HuH-7 (cell line): Measurements from ENCODE around the gene PWP2.
"Not testable (repeated sequence)": the region's sequence is repeated elsewhere in the genome, so short reads cannot be mapped to it uniquely, and the experiment has no call there.

Experiments used
- DNase-seq: peaks from one replicate; pipeline ENCODE4 v3.0.0; 2011; ENCODE audit warnings: low spot score

Gene PWP2

GRCh38 chr21:44163167-44163653 lies 56.0 kb downstream of the PWP2 start:
- not testable (repeated sequence) for DNase-seq

- DNase-seq: not testable (repeated sequence)
Observed at GRCh38 chr21:44165933-44166332, 58.7 kb downstream of the PWP2 start.

- not testable (repeated sequence) for DNase-seq
Observed at GRCh38 chr21:44167527-44167926, 60.3 kb downstream of the PWP2 start.

GRCh38 chr21:44170326-44170725 lies 63.1 kb downstream of the PWP2 start:
- DNase-seq: not testable (repeated sequence)

GRCh38 chr21:44170863-44171262 lies 63.7 kb downstream of the PWP2 start:
- DNase-seq: not testable (repeated sequence)

- not testable (repeated sequence) for DNase-seq
Observed at GRCh38 chr21:44171962-44172572, 64.9 kb downstream of the PWP2 start.

GRCh38 chr21:44172741-44173140 lies 65.5 kb downstream of the PWP2 start:
- DNase-seq: not testable (repeated sequence)

DNA sequence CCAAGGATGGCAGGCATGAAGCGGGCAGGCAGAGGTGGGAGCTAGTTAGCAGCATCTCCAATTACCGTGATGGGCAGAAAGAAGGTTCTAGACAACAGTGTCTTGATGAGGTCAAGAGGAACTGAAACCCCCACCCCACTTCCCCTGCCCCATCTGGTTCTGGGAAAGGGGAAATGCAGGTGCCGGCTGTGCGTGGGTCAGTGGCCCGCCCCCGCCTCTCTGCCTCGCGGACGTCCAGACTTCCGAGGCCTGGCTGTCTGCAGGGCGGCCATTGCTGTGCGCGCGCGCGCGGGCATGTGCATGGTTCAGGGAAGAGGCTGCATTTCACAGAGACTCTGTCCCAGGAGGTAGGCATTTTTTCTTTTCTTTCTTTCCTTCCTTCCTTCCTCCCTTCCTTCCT lies 68.0 kb downstream of the PWP2 start:
- not testable (repeated sequence) for DNase-seq

GRCh38 chr21:44176127-44176526 lies 68.9 kb downstream of the PWP2 start:
- not testable (repeated sequence) for DNase-seq
